Lower leg skin (tissue), 4 donors: ENCODE measurements around the gene LRP6. TPM values are rescaled to one million over a fixed set of nuclear protein-coding genes. Genes with fewer than 3 reads are reported as not detected.
A peak's percentile ranks its signal among the peaks of the same experiment; 100 is the strongest.

Source experiments
- DNase-seq, 2 donors: peaks; one replicate each; pipeline ENCODE4 v3.0.0-alpha.2; 2019; ENCODE audit warnings: low spot score in 2 of 2
- H3K4me3 ChIP-seq: fragments of 200-600 bp; sonication (generic); 2 replicates; pipeline ENCODE4 v1.5.1; 2017; ENCODE audit warnings: mild to moderate bottlenecking, low read depth; ENCODE audit not compliant: poor library complexity, severe bottlenecking
- CTCF ChIP-seq, 3 donors: fragments of 450-650 bp; IDR thresholded peaks; one replicate each; pipeline ENCODE4 v1.5.1; 2016; ENCODE audit warnings: antibody characterized with exemption in 3 of 3, mild to moderate bottlenecking in 3 of 3, moderate library complexity in 2 of 3
- POLR2A ChIP-seq, 2 donors: fragments of 450-650 bp; IDR thresholded peaks; one replicate each; pipeline ENCODE4 v1.6.1; 2016 to 2017; ENCODE audit warnings: antibody characterized with exemption in 2 of 2, mild to moderate bottlenecking in 1 of 2, moderate library complexity in 1 of 2
- WGBS, 2 donors: methylation state at CpG; one replicate each; pipeline ENCODE4 v1.1.5; 2018; 5-methylcytosine and 5-hydroxymethylcytosine counted together
- intact Hi-C: fragments of 100-400 bp; cut with DNase I; formaldehyde crosslinking; loops from one replicate; pipeline ENCODE4 v1.15.0; 2023; ENCODE audit warnings: low total_unique reads
- total RNA-seq, 4 donors: library from RNA; depleted of rRNA; stranded (reverse); fragments of >200 nt; gene quantifications; one replicate each; pipeline ENCODE4 v1.1.0, GENCODE V29; 2016

LRP6 gene
- total RNA-seq, 4 donors from 2014 or later, result 19.6 to 37.3 (median 26.1) TPM

- 61 to 77% methylated on average over 8 of the region's 8 CpGs for whole genome bisulfite sequencing, 2 donors
- no peak overlapping the region for H3K4me3 ChIP-seq
- intact Hi-C loops, result no loop called here
- no peak for DNase-seq
- TF ChIP-seq CTCF (IDR thresholded peaks at IDR 0.05), result no peak
- no peak for TF ChIP-seq POLR2A (IDR thresholded peaks at IDR 0.05)
These were observed 183.2 kb downstream of the LRP6 start for GRCh38 chr12:12083688-12084087.

GRCh38 chr12:12081836-12082497 is 184.9 kb downstream of the LRP6 start:
- DNase-seq, result peak in 1 of 2 donors; percentile 68
- 58 to 61% methylated on average over 3 of the region's 3 CpGs for WGBS, 2 donors
- H3K4me3 ChIP-seq, result no peak overlapping the region
- no peak for TF ChIP-seq POLR2A (IDR thresholded peaks at IDR 0.05)
- TF ChIP-seq CTCF (IDR thresholded peaks at IDR 0.05), result no peak
- intact Hi-C loops, result no loop called here

GRCh38 chr12:12079291-12079690 is 187.6 kb downstream of the LRP6 start:
- intact Hi-C loops, result loop anchor here (10.0 kb wide), 1 partner anchor 256 kb away; no protein-coding TSS in a partner anchor
- peak in 1 of 2 donors; percentile 32 for DNase-seq
- no peak overlapping the region for H3K4me3 ChIP-seq
- TF ChIP-seq POLR2A (IDR thresholded peaks at IDR 0.05) (no peak), CTCF (IDR thresholded peaks at IDR 0.05) (no peak)
- 78 to 84% methylated on average over 5 of the region's 5 CpGs for WGBS, 2 donors

GRCh38 chr12:12072064-12072760 is 194.6 kb downstream of the LRP6 start:
- DNase-seq, result no peak

More at GRCh38 chr12:12072064-12072760, 194.6 kb downstream of the LRP6 start:
- WGBS, 2 donors, result 81 to 87% methylated on average over 21 of the region's 21 CpGs
- no peak overlapping the region for H3K4me3 ChIP-seq
- intact Hi-C loops, result loop anchor here (10.0 kb wide), 1 partner anchor 263 kb away; no protein-coding TSS in a partner anchor
- TF ChIP-seq CTCF (IDR thresholded peaks at IDR 0.05), result no peak
